ENCODE results near the gene ZMYND11.

DNA sequence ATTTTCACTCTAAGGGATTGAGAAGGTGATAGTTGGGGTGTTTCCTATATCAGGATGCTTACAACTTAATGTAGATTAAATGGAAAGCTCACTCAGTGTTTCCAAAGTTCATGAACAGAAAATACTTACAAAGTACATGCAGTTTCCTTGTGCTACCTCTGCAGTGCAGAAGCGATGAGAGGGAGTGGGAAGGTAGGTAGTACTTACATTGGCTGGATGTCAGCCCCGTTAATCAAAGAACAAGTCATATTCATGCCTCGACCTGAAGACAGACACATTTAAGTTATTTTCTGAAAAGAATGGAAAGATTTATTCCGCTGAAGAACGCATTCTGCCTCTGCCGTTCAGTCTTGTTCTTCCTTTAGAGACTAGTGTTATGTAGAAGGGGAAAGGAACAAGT is 93.1 kb downstream of the ZMYND11 start:
- TF ChIP-seq CTCF (IDR thresholded peaks at IDR 0.05) (no peak), ZFX (IDR thresholded peaks at IDR 0.05; ENCODE audit: borderline replicate concordance) (no peak)
